ENCODE data around the gene SMS. TPM values are rescaled to one million over a fixed set of nuclear protein-coding genes. Genes with fewer than 3 reads are reported as not detected.

The SMS gene
- total and polyA plus RNA-seq, 2 of the 13 experiments (the other 11 are each of a cell fraction or from before 2014, with no cell fraction given): 40.5 to 91.9 TPM

DNA sequence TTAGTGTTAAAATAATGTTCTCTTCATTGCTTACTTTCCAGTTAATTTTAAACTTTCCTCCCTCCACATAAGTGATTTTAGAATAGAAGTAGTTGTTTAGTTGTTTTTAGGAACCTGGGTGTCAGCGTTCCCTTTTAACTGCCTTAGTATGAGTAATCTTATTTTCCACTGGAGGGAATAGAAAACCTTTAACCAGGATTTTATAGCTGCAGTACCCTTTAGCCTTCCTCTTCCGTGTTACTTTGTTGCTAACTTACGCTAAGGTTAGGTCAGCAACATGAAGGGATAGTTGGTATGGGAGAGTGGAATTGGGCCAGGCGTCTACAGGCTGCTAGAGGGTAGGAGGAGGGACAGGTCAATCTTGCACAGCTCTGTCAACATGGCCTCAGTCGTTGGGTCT, 31.5 kb downstream of the SMS start:
- ChIA-PET POLR2A (no interaction called here), CTCF (ENCODE audit: low intra/inter-chr PET ratio, low total read pairs) (no interaction called here)
- Histone ChIP-seq H3K27ac (ENCODE audit: extremely low read length, insufficient read depth, low read length) (no peak overlapping the region), H3K9me3 (ENCODE audit: low read length) (no peaks in the 10 kb centered on the region), H3K4me2 (ENCODE audit: low read depth, low read length) (no peak overlapping the region), H3K9ac (ENCODE audit: insufficient read depth, low read depth, low read length) (no peak overlapping the region), H3K79me2 (ENCODE audit: insufficient read depth, low read length) (no peaks in the 10 kb centered on the region), H2AFZ (ENCODE audit: low read length) (no peak overlapping the region), H4K20me1 (ENCODE audit: insufficient read depth, low read length) (no peaks in the 10 kb centered on the region), H3K36me3 (replicated peaks in 1 of 2; ENCODE audit: control insufficient read depth in 1 of 2, insufficient read depth in 2 of 2, low read length in 2 of 2) (peaks cover 0 to 14% of the 10 kb centered on the region in 2 experiments; a peak in 4 of 5 replicates), H3K4me1 (ENCODE audit: insufficient read depth, low read length) (no peaks in the 10 kb centered on the region), H3K27me3 (ENCODE audit: control insufficient read depth in 1 of 2, insufficient read depth in 2 of 2, low read length in 2 of 2) (no peaks in the 10 kb centered on the region), H3K4me3 (replicated peaks in 1 of 3; ENCODE audit: insufficient read depth in 1 of 3, low read depth in 2 of 3, low read length in 3 of 3) (no peak overlapping the region)
- ATAC-seq (no peak), FAIRE-seq (no peak), DNase-seq (ENCODE audit: low spot score) (no peak)
- WGBS (ENCODE audit: low lambda C conversion rate): 96% methylated on average over 5 of the region's 5 CpGs
- in situ Hi-C loops (cut with HindIII; ENCODE audit: extremely low pct_ligation_motif_present, low pct_unique_long_range_greater_than_20kb): no loop called here
- intact Hi-C loops (cut with micrococcal nuclease; ENCODE audit: unreplicated experiment): loop anchor here (10.0 kb wide), 1 partner anchor 137 kb away; the partner anchor contains the start of gene MBTPS2
- BruUV-seq (replicated peaks): no TSS peak
- TF ChIP-seq, protein P1, sequence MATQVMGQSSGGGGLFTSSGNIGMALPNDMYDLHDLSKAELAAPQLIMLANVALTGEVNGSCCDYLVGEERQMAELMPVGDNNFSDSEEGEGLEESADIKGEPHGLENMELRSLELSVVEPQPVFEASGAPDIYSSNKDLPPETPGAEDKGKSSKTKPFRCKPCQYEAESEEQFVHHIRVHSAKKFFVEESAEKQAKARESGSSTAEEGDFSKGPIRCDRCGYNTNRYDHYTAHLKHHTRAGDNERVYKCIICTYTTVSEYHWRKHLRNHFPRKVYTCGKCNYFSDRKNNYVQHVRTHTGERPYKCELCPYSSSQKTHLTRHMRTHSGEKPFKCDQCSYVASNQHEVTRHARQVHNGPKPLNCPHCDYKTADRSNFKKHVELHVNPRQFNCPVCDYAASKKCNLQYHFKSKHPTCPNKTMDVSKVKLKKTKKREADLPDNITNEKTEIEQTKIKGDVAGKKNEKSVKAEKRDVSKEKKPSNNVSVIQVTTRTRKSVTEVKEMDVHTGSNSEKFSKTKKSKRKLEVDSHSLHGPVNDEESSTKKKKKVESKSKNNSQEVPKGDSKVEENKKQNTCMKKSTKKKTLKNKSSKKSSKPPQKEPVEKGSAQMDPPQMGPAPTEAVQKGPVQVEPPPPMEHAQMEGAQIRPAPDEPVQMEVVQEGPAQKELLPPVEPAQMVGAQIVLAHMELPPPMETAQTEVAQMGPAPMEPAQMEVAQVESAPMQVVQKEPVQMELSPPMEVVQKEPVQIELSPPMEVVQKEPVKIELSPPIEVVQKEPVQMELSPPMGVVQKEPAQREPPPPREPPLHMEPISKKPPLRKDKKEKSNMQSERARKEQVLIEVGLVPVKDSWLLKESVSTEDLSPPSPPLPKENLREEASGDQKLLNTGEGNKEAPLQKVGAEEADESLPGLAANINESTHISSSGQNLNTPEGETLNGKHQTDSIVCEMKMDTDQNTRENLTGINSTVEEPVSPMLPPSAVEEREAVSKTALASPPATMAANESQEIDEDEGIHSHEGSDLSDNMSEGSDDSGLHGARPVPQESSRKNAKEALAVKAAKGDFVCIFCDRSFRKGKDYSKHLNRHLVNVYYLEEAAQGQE (IDR thresholded peaks at IDR 0.05; ENCODE audit: borderline replicate concordance in 1 of 2, low read depth in 1 of 2, low read length in 2 of 2): no peak
- TF ChIP-seq RFXANK (CRISPR knock-in tag; IDR thresholded peaks at IDR 0.05): no peak
- TF ChIP-seq, protein P2, sequence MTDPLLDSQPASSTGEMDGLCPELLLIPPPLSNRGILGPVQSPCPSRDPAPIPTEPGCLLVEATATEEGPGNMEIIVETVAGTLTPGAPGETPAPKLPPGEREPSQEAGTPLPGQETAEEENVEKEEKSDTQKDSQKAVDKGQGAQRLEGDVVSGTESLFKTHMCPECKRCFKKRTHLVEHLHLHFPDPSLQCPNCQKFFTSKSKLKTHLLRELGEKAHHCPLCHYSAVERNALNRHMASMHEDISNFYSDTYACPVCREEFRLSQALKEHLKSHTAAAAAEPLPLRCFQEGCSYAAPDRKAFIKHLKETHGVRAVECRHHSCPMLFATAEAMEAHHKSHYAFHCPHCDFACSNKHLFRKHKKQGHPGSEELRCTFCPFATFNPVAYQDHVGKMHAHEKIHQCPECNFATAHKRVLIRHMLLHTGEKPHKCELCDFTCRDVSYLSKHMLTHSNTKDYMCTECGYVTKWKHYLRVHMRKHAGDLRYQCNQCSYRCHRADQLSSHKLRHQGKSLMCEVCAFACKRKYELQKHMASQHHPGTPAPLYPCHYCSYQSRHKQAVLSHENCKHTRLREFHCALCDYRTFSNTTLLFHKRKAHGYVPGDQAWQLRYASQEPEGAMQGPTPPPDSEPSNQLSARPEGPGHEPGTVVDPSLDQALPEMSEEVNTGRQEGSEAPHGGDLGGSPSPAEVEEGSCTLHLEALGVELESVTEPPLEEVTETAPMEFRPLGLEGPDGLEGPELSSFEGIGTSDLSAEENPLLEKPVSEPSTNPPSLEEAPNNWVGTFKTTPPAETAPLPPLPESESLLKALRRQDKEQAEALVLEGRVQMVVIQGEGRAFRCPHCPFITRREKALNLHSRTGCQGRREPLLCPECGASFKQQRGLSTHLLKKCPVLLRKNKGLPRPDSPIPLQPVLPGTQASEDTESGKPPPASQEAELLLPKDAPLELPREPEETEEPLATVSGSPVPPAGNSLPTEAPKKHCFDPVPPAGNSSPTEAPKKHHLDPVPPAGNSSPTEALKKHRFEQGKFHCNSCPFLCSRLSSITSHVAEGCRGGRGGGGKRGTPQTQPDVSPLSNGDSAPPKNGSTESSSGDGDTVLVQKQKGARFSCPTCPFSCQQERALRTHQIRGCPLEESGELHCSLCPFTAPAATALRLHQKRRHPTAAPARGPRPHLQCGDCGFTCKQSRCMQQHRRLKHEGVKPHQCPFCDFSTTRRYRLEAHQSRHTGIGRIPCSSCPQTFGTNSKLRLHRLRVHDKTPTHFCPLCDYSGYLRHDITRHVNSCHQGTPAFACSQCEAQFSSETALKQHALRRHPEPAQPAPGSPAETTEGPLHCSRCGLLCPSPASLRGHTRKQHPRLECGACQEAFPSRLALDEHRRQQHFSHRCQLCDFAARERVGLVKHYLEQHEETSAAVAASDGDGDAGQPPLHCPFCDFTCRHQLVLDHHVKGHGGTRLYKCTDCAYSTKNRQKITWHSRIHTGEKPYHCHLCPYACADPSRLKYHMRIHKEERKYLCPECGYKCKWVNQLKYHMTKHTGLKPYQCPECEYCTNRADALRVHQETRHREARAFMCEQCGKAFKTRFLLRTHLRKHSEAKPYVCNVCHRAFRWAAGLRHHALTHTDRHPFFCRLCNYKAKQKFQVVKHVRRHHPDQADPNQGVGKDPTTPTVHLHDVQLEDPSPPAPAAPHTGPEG (CRISPR knock-in tag; IDR thresholded peaks at IDR 0.05): no peak
- TF ChIP-seq SOX6 (IDR thresholded peaks at IDR 0.05): no peak
- no peak for TF ChIP-seq SOX6 (CRISPR knock-in tag; IDR thresholded peaks at IDR 0.05)
- TF ChIP-seq, protein P3, sequence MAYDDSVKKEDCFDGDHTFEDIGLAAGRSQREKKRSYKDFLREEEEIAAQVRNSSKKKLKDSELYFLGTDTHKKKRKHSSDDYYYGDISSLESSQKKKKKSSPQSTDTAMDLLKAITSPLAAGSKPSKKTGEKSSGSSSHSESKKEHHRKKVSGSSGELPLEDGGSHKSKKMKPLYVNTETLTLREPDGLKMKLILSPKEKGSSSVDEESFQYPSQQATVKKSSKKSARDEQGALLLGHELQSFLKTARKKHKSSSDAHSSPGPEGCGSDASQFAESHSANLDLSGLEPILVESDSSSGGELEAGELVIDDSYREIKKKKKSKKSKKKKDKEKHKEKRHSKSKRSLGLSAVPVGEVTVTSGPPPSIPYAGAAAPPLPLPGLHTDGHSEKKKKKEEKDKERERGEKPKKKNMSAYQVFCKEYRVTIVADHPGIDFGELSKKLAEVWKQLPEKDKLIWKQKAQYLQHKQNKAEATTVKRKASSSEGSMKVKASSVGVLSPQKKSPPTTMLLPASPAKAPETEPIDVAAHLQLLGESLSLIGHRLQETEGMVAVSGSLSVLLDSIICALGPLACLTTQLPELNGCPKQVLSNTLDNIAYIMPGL (CRISPR knock-in tag; IDR thresholded peaks at IDR 0.05; ENCODE audit: borderline replicate concordance in 1 of 2, low read depth in 1 of 2): no peak
- TF ChIP-seq CREB1 (IDR thresholded peaks at IDR 0.05): no peak
- no peak for TF ChIP-seq CREB1 (CRISPR knock-in tag; IDR thresholded peaks at IDR 0.05)
- no peak for TF ChIP-seq ZNF556 (CRISPR knock-in tag; IDR thresholded peaks at IDR 0.05; ENCODE audit: borderline replicate concordance)
- no peak for TF ChIP-seq NFRKB (IDR thresholded peaks at IDR 0.05)
- TF ChIP-seq ZNF121 (CRISPR knock-in tag; IDR thresholded peaks at IDR 0.05): no peak
- no peak for TF ChIP-seq GLMP (CRISPR knock-in tag; IDR thresholded peaks at IDR 0.05; ENCODE audit: borderline replicate concordance)
- no peak for TF ChIP-seq U2AF2 (IDR thresholded peaks at IDR 0.05; ENCODE audit: low read depth, low read length)

Data from HepG2 (cell line).